ENCODE measurements around the gene MOB3A. TPM values are rescaled to one million over a fixed set of nuclear protein-coding genes. Genes with fewer than 3 reads are reported as not detected.

The MOB3A gene
- total and polyA plus RNA-seq, 9 of the 15 experiments (the other 6 are each of a cell fraction or from before 2014, with no cell fraction given) = 1.1 to 24.1 (median 6.0) TPM

- TF ChIP-seq, protein P1, sequence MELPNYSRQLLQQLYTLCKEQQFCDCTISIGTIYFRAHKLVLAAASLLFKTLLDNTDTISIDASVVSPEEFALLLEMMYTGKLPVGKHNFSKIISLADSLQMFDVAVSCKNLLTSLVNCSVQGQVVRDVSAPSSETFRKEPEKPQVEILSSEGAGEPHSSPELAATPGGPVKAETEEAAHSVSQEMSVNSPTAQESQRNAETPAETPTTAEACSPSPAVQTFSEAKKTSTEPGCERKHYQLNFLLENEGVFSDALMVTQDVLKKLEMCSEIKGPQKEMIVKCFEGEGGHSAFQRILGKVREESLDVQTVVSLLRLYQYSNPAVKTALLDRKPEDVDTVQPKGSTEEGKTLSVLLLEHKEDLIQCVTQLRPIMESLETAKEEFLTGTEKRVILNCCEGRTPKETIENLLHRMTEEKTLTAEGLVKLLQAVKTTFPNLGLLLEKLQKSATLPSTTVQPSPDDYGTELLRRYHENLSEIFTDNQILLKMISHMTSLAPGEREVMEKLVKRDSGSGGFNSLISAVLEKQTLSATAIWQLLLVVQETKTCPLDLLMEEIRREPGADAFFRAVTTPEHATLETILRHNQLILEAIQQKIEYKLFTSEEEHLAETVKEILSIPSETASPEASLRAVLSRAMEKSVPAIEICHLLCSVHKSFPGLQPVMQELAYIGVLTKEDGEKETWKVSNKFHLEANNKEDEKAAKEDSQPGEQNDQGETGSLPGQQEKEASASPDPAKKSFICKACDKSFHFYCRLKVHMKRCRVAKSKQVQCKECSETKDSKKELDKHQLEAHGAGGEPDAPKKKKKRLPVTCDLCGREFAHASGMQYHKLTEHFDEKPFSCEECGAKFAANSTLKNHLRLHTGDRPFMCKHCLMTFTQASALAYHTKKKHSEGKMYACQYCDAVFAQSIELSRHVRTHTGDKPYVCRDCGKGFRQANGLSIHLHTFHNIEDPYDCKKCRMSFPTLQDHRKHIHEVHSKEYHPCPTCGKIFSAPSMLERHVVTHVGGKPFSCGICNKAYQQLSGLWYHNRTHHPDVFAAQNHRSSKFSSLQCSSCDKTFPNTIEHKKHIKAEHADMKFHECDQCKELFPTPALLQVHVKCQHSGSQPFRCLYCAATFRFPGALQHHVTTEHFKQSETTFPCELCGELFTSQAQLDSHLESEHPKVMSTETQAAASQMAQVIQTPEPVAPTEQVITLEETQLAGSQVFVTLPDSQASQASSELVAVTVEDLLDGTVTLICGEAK (IDR thresholded peaks at IDR 0.05) = 0 out of 2 replicates have a peak, but pooled peaks have one; percentile 53
- TF ChIP-seq, protein P1 (CRISPR knock-in tag; IDR thresholded peaks at IDR 0.05) = no peak
- 0 out of 4 replicates have a peak, but pooled peaks of 1 of the 2 experiments have one; percentile 36 for TF ChIP-seq UBTF (IDR thresholded peaks at IDR 0.05; ENCODE audit: borderline replicate concordance in 1 of 2, low read depth in 2 of 2, low read length in 2 of 2)
- peak; percentile 38; the same call in 1 of the 2 replicates for TF ChIP-seq CBX1 (IDR thresholded peaks at IDR 0.05; ENCODE audit: low read depth)
- TF ChIP-seq DACH1 (IDR thresholded peaks at IDR 0.05; ENCODE audit: partially characterized antibody) = peak; percentile 47
- peak in 1 of 2 experiments; percentile 36 for TF ChIP-seq RAD21 (CRISPR knock-in tag; conservative IDR thresholded peaks at IDR 0.05 in 1 of 2, IDR thresholded peaks at IDR 0.05 in 1 of 2)
- TF ChIP-seq TARDBP (IDR thresholded peaks at IDR 0.05) = peak; percentile 69; the same call in 1 of the 2 replicates
- TF ChIP-seq AFF1 (IDR thresholded peaks at IDR 0.05; ENCODE audit: low read depth in 1 of 2, partially characterized antibody in 2 of 2) = peak in 1 of 2 experiments; percentile 2
- peak; percentile 77; the same call in 1 of the 2 replicates for TF ChIP-seq CBFB (CRISPR knock-in tag; IDR thresholded peaks at IDR 0.05)
Observed at GRCh38 chr19:2096034-2096479, at the start of gene MOB3A (continued).

Measured in K562 (cell line).